GM19467 (cell line): Measurements from ENCODE around the gene CRB2.

Experiments
- ATAC-seq: cut with Tn5 transposase; IDR thresholded peaks from one replicate; pipeline ENCODE4 v1.9.1; 2021; ENCODE audit warnings: mild to moderate bottlenecking, moderate library complexity; ENCODE audit not compliant: unreplicated experiment

CRB2 gene

GRCh38 chr9:123361731-123362510 is 5.9 kb downstream of the CRB2 start:
- no peak for ATAC-seq

GRCh38 chr9:123362856-123363255 is 6.9 kb downstream of the CRB2 start:
- ATAC-seq: no peak

- no peak for ATAC-seq
Measured at GRCh38 chr9:123364241-123364824, 8.3 kb downstream of the CRB2 start.

- ATAC-seq: no peak
Measured at GRCh38 chr9:123365287-123365880, 9.4 kb downstream of the CRB2 start.

GRCh38 chr9:123365881-123366528 is 10.0 kb downstream of the CRB2 start:
- ATAC-seq: no peak

GRCh38 chr9:123368023-123368422 is 12.0 kb downstream of the CRB2 start:
- ATAC-seq: no peak

- no peak for ATAC-seq
Measured at GRCh38 chr9:123368536-123369153, 12.6 kb downstream of the CRB2 start.

GRCh38 chr9:123369296-123369695 is 13.3 kb downstream of the CRB2 start:
- no peak for ATAC-seq

- ATAC-seq: no peak
Measured at GRCh38 chr9:123370108-123370507, 14.1 kb downstream of the CRB2 start.

- no peak for ATAC-seq
Measured at GRCh38 chr9:123370526-123371227, 14.7 kb downstream of the CRB2 start.

GRCh38 chr9:123371228-123371584 is 15.2 kb downstream of the CRB2 start:
- ATAC-seq: no peak

GRCh38 chr9:123371805-123372590 is 16.0 kb downstream of the CRB2 start:
- no peak for ATAC-seq

- no peak for ATAC-seq
Measured at GRCh38 chr9:123372766-123373446, 16.9 kb downstream of the CRB2 start.

GRCh38 chr9:123373447-123373923 is 17.5 kb downstream of the CRB2 start:
- no peak for ATAC-seq

GRCh38 chr9:123373946-123374345 is 17.9 kb downstream of the CRB2 start:
- no peak for ATAC-seq

GRCh38 chr9:123375469-123376132 is 19.6 kb downstream of the CRB2 start:
- no peak for ATAC-seq

GRCh38 chr9:123376218-123377071 is 20.4 kb downstream of the CRB2 start:
- ATAC-seq: no peak
